HCT116 (cell line): ENCODE measurements around the gene LRRIQ1. TPM values are rescaled to one million over a fixed set of nuclear protein-coding genes. Genes with fewer than 3 reads are reported as not detected.

Experiments used
- ATAC-seq: fragments of 200-7000 bp; cut with Tn5 transposase; 2 replicates; pipeline ENCODE4 v1.9.1; 2020; ENCODE audit warnings: mild to moderate bottlenecking, moderate library complexity
- BruUV-seq: library from RNA; stranded (reverse); fragments of 400-500 nt; replicated peaks from 2 replicates; lab custom pipeline; 2021; lab: Mats Ljungman, UMichigan
- CTCF ChIA-PET: fragments of 300-600 bp; sonication (Branson Sonifier 250); formaldehyde crosslinking; loops from one replicate; lab custom pipeline; 2021; ENCODE audit warnings: antibody characterized with exemption; lab: Charles Lee
- POLR2A ChIA-PET: fragments of 300-600, 350-600 bp; sonication (Branson Sonifier 250); formaldehyde crosslinking; loops from one replicate; lab custom pipeline; 2021; ENCODE audit warnings: antibody characterized with exemption; lab: Charles Lee
- RAD21 ChIA-PET, 2 experiments: fragments of 300-600 bp; sonication (Branson Sonifier 250); formaldehyde crosslinking; loops; one replicate each; lab custom pipeline; 2023; ENCODE audit warnings: low total read pairs in 2 of 2; ENCODE audit not compliant: uncharacterized antibody in 2 of 2, unreplicated experiment in 2 of 2, low non-redundant PET in 1 of 2; lab: Charles Lee
- DNase-seq: peaks from one replicate; pipeline ENCODE4 v3.0.0-alpha.2; 2010; ENCODE audit warnings: low read depth, low spot score
- H2AFZ ChIP-seq: fragments of 200-600 bp; shearing (Covaris generic), sonication (generic); 2 replicates; pipeline ENCODE4 v1.6.1; 2017; ENCODE audit warnings: low read depth, mixed run types, mixed read lengths, antibody characterized with exemption, low read length; ENCODE audit not compliant: poor library complexity, severe bottlenecking
- H3K27ac ChIP-seq: 2 replicates; pipeline ENCODE4 v1.5.1; 2012; ENCODE audit warnings: low read depth, low read length
- H3K27me3 ChIP-seq: fragments of 200-600 bp; sonication (generic); 2 replicates; pipeline ENCODE4 v1.6.1; 2016; ENCODE audit warnings: mixed run types, low read length, mixed read lengths; ENCODE audit not compliant: insufficient read depth
- H3K36me3 ChIP-seq, 2 experiments: fragments of 200-500 bp in 1 of 2; fragments of 200-600 bp in 1 of 2; sonication (Bioruptor generic) in 1 of 2; sonication (generic) in 1 of 2; 2 replicates each; pipeline versions ENCODE4 v1.5.1 to v1.6.1; 2014 to 2016; ENCODE audit warnings: low read length in 2 of 2, inconsistent platforms in 1 of 2, mixed read lengths in 1 of 2, mixed run types in 1 of 2; ENCODE audit not compliant: insufficient read depth in 2 of 2, control insufficient read depth in 1 of 2
- H3K4me1 ChIP-seq, 2 experiments: fragments of 200-600 bp in 1 of 2; sonication (generic) in 1 of 2; 2 replicates each; pipeline versions ENCODE4 v1.5.1 to v1.6.1; 2012 to 2017; ENCODE audit warnings: low read length in 2 of 2, inconsistent platforms in 1 of 2, mild to moderate bottlenecking in 1 of 2, mixed read lengths in 1 of 2, mixed run types in 1 of 2, moderate library complexity in 1 of 2; ENCODE audit not compliant: insufficient read depth in 2 of 2, control insufficient read depth in 1 of 2
- H3K4me2 ChIP-seq: fragments of 200-600 bp; sonication (generic); 2 replicates; pipeline ENCODE4 v1.6.1; 2017; ENCODE audit warnings: mixed run types, low read length, mixed read lengths
- H3K4me3 ChIP-seq, 2 experiments: fragments of 200-600 bp in 1 of 2; sonication (generic) in 1 of 2; replicated peaks in 1 of 2; 2 replicates each; pipeline ENCODE4 v1.5.1; 2011 to 2016; ENCODE audit warnings: low read length in 2 of 2, control low read depth in 1 of 2, low read depth in 1 of 2, mild to moderate bottlenecking in 1 of 2, mixed read lengths in 1 of 2, mixed run types in 1 of 2
- H3K79me2 ChIP-seq: fragments of 200-600 bp; sonication (generic); 2 replicates; pipeline ENCODE4 v1.6.1; 2017; ENCODE audit warnings: mild to moderate bottlenecking, mixed run types, low read length, moderate library complexity, mixed read lengths; ENCODE audit not compliant: insufficient read depth
- H3K9ac ChIP-seq: fragments of 200-600 bp; sonication (generic); 2 replicates; pipeline ENCODE4 v1.6.1; 2016; ENCODE audit warnings: low read length, mixed read lengths
- H3K9me2 ChIP-seq: fragments of 200-600 bp; sonication (generic), shearing (Covaris generic); 2 replicates; pipeline ENCODE4 v1.6.1; 2017; ENCODE audit warnings: mixed run types, mild to moderate bottlenecking, moderate library complexity; ENCODE audit not compliant: insufficient read depth
- H3K9me3 ChIP-seq, 2 experiments: fragments of 200-500 bp in 1 of 2; fragments of 200-600 bp in 1 of 2; sonication (Bioruptor generic) in 1 of 2; sonication (generic) in 1 of 2; 2 replicates each; pipeline ENCODE4 v1.6.1; 2014 to 2017; ENCODE audit warnings: low read length in 2 of 2, mixed read lengths in 2 of 2, inconsistent platforms in 1 of 2, low read depth in 1 of 2, mild to moderate bottlenecking in 1 of 2, mixed run types in 1 of 2, moderate library complexity in 1 of 2; ENCODE audit not compliant: control insufficient read depth in 1 of 2, insufficient read depth in 1 of 2
- H4K20me1 ChIP-seq: fragments of 200-600 bp; sonication (generic), shearing (Covaris generic); 2 replicates; pipeline ENCODE4 v1.6.1; 2017; ENCODE audit warnings: mixed run types, mild to moderate bottlenecking, moderate library complexity; ENCODE audit not compliant: insufficient read depth
- ATF3 ChIP-seq: IDR thresholded peaks from 2 replicates; pipeline ENCODE4 v1.6.1; 2012
- CBX3 ChIP-seq: IDR thresholded peaks from 2 replicates; pipeline ENCODE4 v1.6.1; 2012; ENCODE audit warnings: low read depth
- CEBPB ChIP-seq: IDR thresholded peaks from 2 replicates; pipeline ENCODE4 v1.6.1; 2012; ENCODE audit warnings: low read depth
- CTCF ChIP-seq, 3 experiments: fragments of 200-600 bp in 1 of 3; sonication (generic) in 1 of 3; IDR thresholded peaks in 2 of 3; conservative IDR thresholded peaks in 1 of 3; 2 replicates each; pipeline ENCODE4 v1.5.1; 2012 to 2017; ENCODE audit warnings: low read depth in 2 of 3, low read length in 2 of 3, antibody characterized with exemption in 1 of 3, borderline replicate concordance in 1 of 3, control low read depth in 1 of 3, mild to moderate bottlenecking in 1 of 3, mixed read lengths in 1 of 3, mixed run types in 1 of 3, moderate library complexity in 1 of 3; ENCODE audit not compliant: insufficient read depth in 1 of 3
- ELF1 ChIP-seq: IDR thresholded peaks from 2 replicates; pipeline ENCODE4 v1.6.1; 2012; ENCODE audit warnings: low read depth, borderline replicate concordance
- FOSL1 ChIP-seq: IDR thresholded peaks from 2 replicates; pipeline ENCODE4 v1.6.1; 2012; ENCODE audit warnings: low read depth
- POLR2A ChIP-seq: IDR thresholded peaks from 2 replicates; pipeline ENCODE4 v1.7.0; 2011; ENCODE audit warnings: borderline replicate concordance; ENCODE audit not compliant: insufficient read depth, insufficient read length; ENCODE audit errors: extremely low read depth
- POLR2AphosphoS5 ChIP-seq: IDR thresholded peaks from 2 replicates; pipeline ENCODE4 v1.6.1; 2011; ENCODE audit warnings: mild to moderate bottlenecking, low read depth, low read length, moderate library complexity
- SP1 ChIP-seq: IDR thresholded peaks from 2 replicates; pipeline ENCODE4 v1.6.1; 2012; ENCODE audit warnings: low read depth
- SRF ChIP-seq: IDR thresholded peaks from 2 replicates; pipeline ENCODE4 v1.6.1; 2012; ENCODE audit warnings: low read depth
- TCF7L2 ChIP-seq: IDR thresholded peaks from 2 replicates; pipeline ENCODE4 v1.7.0; 2011; ENCODE audit warnings: borderline replicate concordance, inconsistent platforms; ENCODE audit not compliant: insufficient read depth, insufficient read length; ENCODE audit errors: extremely low read depth
- ZBTB33 ChIP-seq: IDR thresholded peaks from 2 replicates; pipeline ENCODE4 v1.6.1; 2011; ENCODE audit warnings: mild to moderate bottlenecking, low read length, moderate library complexity; ENCODE audit not compliant: insufficient replicate concordance; ENCODE audit errors: extremely low read depth
- ZFX ChIP-seq: fragments of 450-650 bp; IDR thresholded peaks from 2 replicates; pipeline ENCODE4 v1.6.1; 2017
- ZNF274 ChIP-seq: fragments of 200-500 bp; sonication (Bioruptor generic); IDR thresholded peaks from 2 replicates; pipeline ENCODE4 v1.6.1; 2014; ENCODE audit warnings: mild to moderate bottlenecking, low read depth, low read length, inconsistent platforms
- intact Hi-C: fragments of 100-400 bp; cut with micrococcal nuclease; formaldehyde crosslinking; loops from 2 replicates; pipeline ENCODE4 v1.10.0; 2022
- total RNA-seq: library from RNA; stranded (reverse); gene quantifications from one replicate; pipeline ENCODE4 v1.2.1, GENCODE V29; 2021; ENCODE audit not compliant: unreplicated experiment

The LRRIQ1 gene
- total RNA-seq, 1 experiment from 2014 or later: 0.89 TPM

- no TSS peak for BruUV-seq
- H3K27ac ChIP-seq: no peak overlapping the region
- no peak for DNase-seq
- no peaks in the 10 kb centered on the region for H4K20me1 ChIP-seq
- H3K27me3 ChIP-seq: no peaks in the 10 kb centered on the region
- no peaks in the 10 kb centered on the region for H3K9me3 ChIP-seq
- H3K4me3 ChIP-seq: no peak overlapping the region
- TF ChIP-seq ZFX (no peak), CTCF (IDR thresholded peaks at IDR 0.05 in 2 of 3, conservative IDR thresholded peaks at IDR 0.05 in 1 of 3; ENCODE audit: borderline replicate concordance in 1 of 3, insufficient read depth in 1 of 3, low read depth in 2 of 3, low read length in 2 of 3) (no peak), ATF3 (no peak)
- CTCF ChIA-PET: interaction anchor here (0.9 kb wide), 1 partner anchor 19 kb away, joined by 3 read pairs; no protein-coding TSS in a partner anchor
- no peak overlapping the region for H2AFZ ChIP-seq
- H3K9ac ChIP-seq: no peak overlapping the region
- POLR2A ChIA-PET: no interaction called here
- RAD21 ChIA-PET: no interaction called here
- H3K36me3 ChIP-seq: no peaks in the 10 kb centered on the region
- no peak for ATAC-seq
- H3K4me1 ChIP-seq: peaks cover 0 to 21% of the 10 kb centered on the region in 2 experiments; a peak in 2 of 4 replicates
- no peaks in the 10 kb centered on the region for H3K79me2 ChIP-seq
- H3K4me2 ChIP-seq: no peak overlapping the region
- H3K9me2 ChIP-seq: no peaks in the 10 kb centered on the region
- intact Hi-C loops: no loop called here
These were observed 59.4 kb downstream of the LRRIQ1 start for GRCh38 chr12:85095501-85095900.

- Histone ChIP-seq H3K9me3 (no peaks in the 10 kb centered on the region), H3K36me3 (no peaks in the 10 kb centered on the region), H3K9me2 (no peaks in the 10 kb centered on the region; the same call in 1 of the 2 replicates), H3K4me3 (no peak overlapping the region), H3K27ac (no peak overlapping the region), H3K79me2 (no peaks in the 10 kb centered on the region), H4K20me1 (no peaks in the 10 kb centered on the region), H3K9ac (no peak overlapping the region), H3K4me1 (no peaks in the 10 kb centered on the region), H3K27me3 (no peaks in the 10 kb centered on the region), H2AFZ (no peak overlapping the region), H3K4me2 (no peak overlapping the region)
- RAD21 ChIA-PET: no interaction called here
- intact Hi-C loops: no loop called here
- ATAC-seq (no peak), DNase-seq (no peak)
- POLR2A ChIA-PET: no interaction called here
- no TSS peak for BruUV-seq
- CTCF ChIA-PET: no interaction called here
- TF ChIP-seq TCF7L2: no peak
- TF ChIP-seq CTCF (IDR thresholded peaks at IDR 0.05 in 2 of 3, conservative IDR thresholded peaks at IDR 0.05 in 1 of 3; ENCODE audit: borderline replicate concordance in 1 of 3, insufficient read depth in 1 of 3, low read depth in 2 of 3, low read length in 2 of 3): no peak
- TF ChIP-seq POLR2AphosphoS5: no peak
- no peak for TF ChIP-seq CEBPB
- no peak for TF ChIP-seq ZNF274
- TF ChIP-seq ELF1: no peak
- no peak for TF ChIP-seq POLR2A
- no peak for TF ChIP-seq SP1
- TF ChIP-seq ZBTB33: no peak
- TF ChIP-seq SRF: no peak
- no peak for TF ChIP-seq FOSL1
- TF ChIP-seq CBX3: no peak
These were observed 94.5 kb downstream of the LRRIQ1 start for GRCh38 chr12:85130646-85131045.
